Measurements from ENCODE around the gene ESPNL. TPM values are rescaled to one million over a fixed set of nuclear protein-coding genes. Genes with fewer than 3 reads are reported as not detected.

The ESPNL gene
- total and polyA plus RNA-seq, 9 of the 15 experiments (the other 6 are each of a cell fraction or from before 2014, with no cell fraction given), result 0.03 to 0.09 (median 0.05) TPM; not detected in 3

- FAIRE-seq, result no peak
- POLR2A ChIA-PET, result no interaction called here
- H2AFZ ChIP-seq (ENCODE audit: low read depth, low read length), result no peak overlapping the region
- H3K27ac ChIP-seq (ENCODE audit: extremely low read depth, low read depth, low read length), result no peak overlapping the region
- in situ Hi-C loops (cut with MboI) (no loop called here), intact Hi-C loops (cut with micrococcal nuclease) (no loop called here)
- no peaks in the 10 kb centered on the region for H3K36me3 ChIP-seq (ENCODE audit: control insufficient read depth, insufficient read depth, low read length)
- peaks cover 5 to 41% of the 10 kb centered on the region in 2 experiments; a peak in 4 of 5 replicates for H3K27me3 ChIP-seq (ENCODE audit: control insufficient read depth in 2 of 2, insufficient read depth in 2 of 2, low read length in 2 of 2)
- no peak for TF ChIP-seq ESRRA (IDR thresholded peaks at IDR 0.05; ENCODE audit: borderline replicate concordance, low read depth)
- TF ChIP-seq YBX1 (IDR thresholded peaks at IDR 0.05), result no peak
- TF ChIP-seq ADNP (tag; IDR thresholded peaks at IDR 0.05), result no peak
- no peak for TF ChIP-seq NCOR1 (IDR thresholded peaks at IDR 0.05)
- TF ChIP-seq CREM (IDR thresholded peaks at IDR 0.05; ENCODE audit: low read depth), result no peak
- TF ChIP-seq L3MBTL2 (IDR thresholded peaks at IDR 0.05), result no peak
- TF ChIP-seq ZNF24 (IDR thresholded peaks at IDR 0.05), result no peak
- TF ChIP-seq ZNF551 (CRISPR knock-in tag; IDR thresholded peaks at IDR 0.05), result no peak
- TF ChIP-seq SETDB1 (IDR thresholded peaks at IDR 0.05; ENCODE audit: low read length), result no peak
- TF ChIP-seq FOSL1 (tag; conservative IDR thresholded peaks at IDR 0.05), result no peak
- TF ChIP-seq HNRNPL (IDR thresholded peaks at IDR 0.05; ENCODE audit: low read depth, low read length), result no peak
- no peak for TF ChIP-seq ILF3 (IDR thresholded peaks at IDR 0.05; ENCODE audit: borderline replicate concordance)
- no peak for TF ChIP-seq NR3C1 (CRISPR knock-in tag; IDR thresholded peaks at IDR 0.05)
- TF ChIP-seq ZNF408 (CRISPR knock-in tag; IDR thresholded peaks at IDR 0.05; ENCODE audit: low read depth), result no peak
- TF ChIP-seq ZNF134 (CRISPR knock-in tag; conservative IDR thresholded peaks at IDR 0.05), result no peak
- no peak for TF ChIP-seq PURB (CRISPR knock-in tag; IDR thresholded peaks at IDR 0.05; ENCODE audit: low read depth)
- no peak for TF ChIP-seq ZNF655 (CRISPR knock-in tag; IDR thresholded peaks at IDR 0.05)
- no peak for TF ChIP-seq HMGN3 (IDR thresholded peaks at IDR 0.05; ENCODE audit: borderline replicate concordance, extremely low read depth, insufficient read length, low read depth, low read length)
- TF ChIP-seq YY1 (IDR thresholded peaks at IDR 0.05; ENCODE audit: borderline replicate concordance in 1 of 3, control insufficient read depth in 1 of 3, extremely low read depth in 1 of 3, insufficient read depth in 3 of 3, insufficient read length in 1 of 3, insufficient replicate concordance in 2 of 3, low read depth in 1 of 3, low read length in 2 of 3), result no peak
- ATAC-seq, result no peak
- H3K79me2 ChIP-seq (ENCODE audit: control insufficient read depth, insufficient read depth, low read length), result no peaks in the 10 kb centered on the region
- H4K20me1 ChIP-seq (replicated peaks; ENCODE audit: control insufficient read depth, insufficient read depth, low read length), result no peaks in the 10 kb centered on the region
- 0 out of 2 replicates have a peak, but pooled peaks cover 2% of the 10 kb centered on the region for H3K9me3 ChIP-seq (replicated peaks; ENCODE audit: control insufficient read depth, insufficient read depth, low read depth, low read length)
- H3K9ac ChIP-seq (ENCODE audit: insufficient read depth in 1 of 2, low read depth in 2 of 2, low read length in 2 of 2), result no peak overlapping the region
- no peak overlapping the region for H3K4me2 ChIP-seq (ENCODE audit: insufficient read depth, low read length)
- BruUV-seq (replicated peaks), result no TSS peak
- WGBS (ENCODE audit: insufficient coverage, low coverage, missing lambda C conversion rate), result 0% methylated on average over 1 of the region's 22 CpGs
- DNase-seq (ENCODE audit: extremely low read depth in 1 of 4, low spot score in 3 of 4), result no peak
- CTCF ChIA-PET (ENCODE audit: low intra/inter-chr PET ratio), result interaction anchor here (0.7 kb wide), 1 partner anchor 268 kb away, joined by 4 read pairs; no protein-coding TSS in a partner anchor
- peaks cover 0 to 46% of the 10 kb centered on the region in 2 experiments; a peak in 3 of 5 replicates for H3K4me1 ChIP-seq (replicated peaks in 1 of 2; ENCODE audit: control insufficient read depth in 2 of 2, insufficient read depth in 2 of 2, low read length in 2 of 2)
- no peaks in the 10 kb centered on the region for H3K9me1 ChIP-seq (ENCODE audit: control insufficient read depth, insufficient read depth, low read length)
- no peak overlapping the region for H3K4me3 ChIP-seq
Measured at GRCh38 chr2:238123218-238123971, 23.3 kb downstream of the ESPNL start.
